OCI-LY7 (cell line): ENCODE measurements around the gene CD6. TPM values are rescaled to one million over a fixed set of nuclear protein-coding genes. Genes with fewer than 3 reads are reported as not detected.

ENCODE experiments used
- BruUV-seq: library from RNA; stranded (reverse); fragments of 400-500 nt; replicated peaks from 2 replicates; lab custom pipeline; 2021; lab: Mats Ljungman, UMichigan
- CTCF ChIA-PET: fragments of 300-600 bp; sonication (Branson Sonifier 250); formaldehyde crosslinking; loops from one replicate; lab custom pipeline; 2022; ENCODE audit warnings: antibody characterized with exemption; ENCODE audit not compliant: unreplicated experiment; lab: Charles Lee
- POLR2A ChIA-PET: fragments of 300-600 bp; sonication (Branson Sonifier 250); formaldehyde crosslinking; loops from one replicate; lab custom pipeline; 2022; ENCODE audit warnings: antibody characterized with exemption; lab: Charles Lee
- DNase-seq: peaks from one replicate; pipeline ENCODE4 v3.0.0-alpha.2; 2015; ENCODE audit warnings: low spot score
- H2AFZ ChIP-seq: fragments of 200-600 bp; sonication (generic), shearing (Covaris generic); 2 replicates; pipeline ENCODE4 v1.6.1; 2014; ENCODE audit warnings: mild to moderate bottlenecking, antibody characterized with exemption, low read length, moderate library complexity
- H3K27ac ChIP-seq: fragments of 200-600 bp; sonication (generic); 2 replicates; pipeline ENCODE4 v1.5.1; 2014; ENCODE audit warnings: mixed run types, low read depth, mild to moderate bottlenecking, moderate library complexity, low read length, inconsistent platforms; ENCODE audit not compliant: poor library complexity, severe bottlenecking
- H3K36me3 ChIP-seq: fragments of 200-600 bp; sonication (generic); 2 replicates; pipeline ENCODE4 v1.6.1; 2014; ENCODE audit warnings: mild to moderate bottlenecking, antibody characterized with exemption, low read length, moderate library complexity, mixed read lengths; ENCODE audit not compliant: insufficient read depth
- H3K4me1 ChIP-seq: fragments of 200-600 bp; sonication (generic); 2 replicates; pipeline ENCODE4 v1.5.1; 2014; ENCODE audit warnings: mild to moderate bottlenecking, low read length; ENCODE audit not compliant: insufficient read depth, poor library complexity, severe bottlenecking
- H3K4me2 ChIP-seq: fragments of 200-600 bp; sonication (generic); 2 replicates; pipeline ENCODE4 v1.6.1; 2014; ENCODE audit warnings: mild to moderate bottlenecking, low read length
- H3K4me3 ChIP-seq: fragments of 200-600 bp; sonication (generic); 2 replicates; pipeline ENCODE4 v1.5.1; 2014; ENCODE audit warnings: mild to moderate bottlenecking, low read depth, low read length; ENCODE audit not compliant: poor library complexity, severe bottlenecking
- H3K79me2 ChIP-seq: fragments of 200-600 bp; sonication (generic); 2 replicates; pipeline ENCODE4 v1.6.1; 2016; ENCODE audit warnings: low read depth, mild to moderate bottlenecking, low read length, moderate library complexity, mixed read lengths; ENCODE audit not compliant: insufficient read depth
- H3K9me2 ChIP-seq: fragments of 200-600 bp; sonication (generic); 2 replicates; pipeline ENCODE4 v1.6.1; 2016; ENCODE audit warnings: mild to moderate bottlenecking, low read length, mixed read lengths; ENCODE audit not compliant: insufficient read depth
- H3K9me3 ChIP-seq: fragments of 200-600 bp; sonication (generic); 2 replicates; pipeline ENCODE4 v1.6.1; 2014; ENCODE audit warnings: mild to moderate bottlenecking, mixed run types, low read length, mixed read lengths
- H4K20me1 ChIP-seq: fragments of 200-600 bp; sonication (generic); 2 replicates; pipeline ENCODE4 v1.6.1; 2014; ENCODE audit warnings: mild to moderate bottlenecking, antibody characterized with exemption, low read length, moderate library complexity, mixed read lengths; ENCODE audit not compliant: insufficient read depth
- CTCF ChIP-seq: fragments of 200-600 bp; sonication (generic); conservative IDR thresholded peaks from 2 replicates; pipeline ENCODE4 v1.5.1; 2014; ENCODE audit warnings: mild to moderate bottlenecking, antibody characterized with exemption, low read length, moderate library complexity, mixed read lengths
- EZH2phosphoT487 ChIP-seq: fragments of 200-600 bp; sonication (generic); IDR thresholded peaks from 2 replicates; pipeline ENCODE4 v1.6.1; 2018; ENCODE audit warnings: low read depth, borderline replicate concordance, mild to moderate bottlenecking, mixed run types, antibody characterized with exemption, low read length, moderate library complexity, mixed read lengths
- intact Hi-C: fragments of 100-400 bp; cut with micrococcal nuclease; formaldehyde crosslinking; loops from one replicate; pipeline ENCODE4 v1.10.0; 2022; ENCODE audit not compliant: unreplicated experiment
- small RNA-seq: library from RNA; depleted of rRNA; stranded (forward); fragments of <200 nt; gene quantifications from one replicate; pipeline ENCODE3, GENCODE V24; 2014
- total RNA-seq, 2 experiments: library from RNA; depleted of rRNA in 1 of 2; stranded (reverse); fragments of >200 nt in 1 of 2; shearing (Covaris generic) in 1 of 2; gene quantifications; 2 replicates each; pipeline ENCODE4 v1.2.3, GENCODE V29; 2014 to 2022

The CD6 gene
- total RNA-seq, 2 experiments from 2014 or later: not detected

- no peaks in the 10 kb centered on the region for H3K9me2 ChIP-seq
Measured at GRCh38 chr11:61068581-61068980, 97.1 kb downstream of the CD6 start.

GRCh38 chr11:61069427-61069826, 97.9 kb downstream of the CD6 start:
- DNase-seq: no peak
- no peaks in the 10 kb centered on the region for H3K79me2 ChIP-seq
- no peaks in the 10 kb centered on the region for H3K9me3 ChIP-seq
- BruUV-seq: no TSS peak
- H3K9me2 ChIP-seq: no peaks in the 10 kb centered on the region
- H2AFZ ChIP-seq: no peak overlapping the region
- H3K36me3 ChIP-seq: no peaks in the 10 kb centered on the region
- peaks cover 30% of the 10 kb centered on the region for H3K4me1 ChIP-seq
- TF ChIP-seq EZH2phosphoT487: no peak
- no peak for TF ChIP-seq CTCF
- H4K20me1 ChIP-seq: no peaks in the 10 kb centered on the region
- CTCF ChIA-PET: no interaction called here
- intact Hi-C loops: no loop called here
- no peak overlapping the region for H3K4me3 ChIP-seq
- no peak overlapping the region for H3K27ac ChIP-seq
- POLR2A ChIA-PET: interaction anchor here (1.2 kb wide), 1 partner anchor 9 kb away, joined by 3 read pairs; no protein-coding TSS in a partner anchor
- H3K4me2 ChIP-seq: no peak overlapping the region

More at GRCh38 chr11:61068581-61068980, 97.1 kb downstream of the CD6 start:
- no peak for TF ChIP-seq EZH2phosphoT487
- no peak for TF ChIP-seq CTCF
- POLR2A ChIA-PET: interaction anchor here (1.2 kb wide), 1 partner anchor 8 kb away, joined by 3 read pairs; no protein-coding TSS in a partner anchor
- intact Hi-C loops: no loop called here
- no peaks in the 10 kb centered on the region for H3K36me3 ChIP-seq
- no TSS peak for BruUV-seq
- H3K9me3 ChIP-seq: no peaks in the 10 kb centered on the region
- CTCF ChIA-PET: no interaction called here
- no peak overlapping the region for H3K27ac ChIP-seq
- no peak overlapping the region for H3K4me2 ChIP-seq
- DNase-seq: no peak
- no peaks in the 10 kb centered on the region for H4K20me1 ChIP-seq
- peaks cover 30% of the 10 kb centered on the region for H3K4me1 ChIP-seq
- H3K79me2 ChIP-seq: no peaks in the 10 kb centered on the region
- H2AFZ ChIP-seq: no peak overlapping the region
- no peak overlapping the region for H3K4me3 ChIP-seq

Small RNA genes within 50 kb of the gene (small RNA-seq; reads per million reads assigned to genes)
- gene RNU6-933P: not detected

Other genes with a start within 250 kb of the CD6 start
- gene MS4A18, start 247.0 kb upstream of the CD6 start, total RNA-seq (2014; rRNA removed; shearing (Covaris generic)): not detected in 2 replicates
- not detected in 2 replicates for gene MS4A18, start 247.0 kb upstream of the CD6 start, total RNA-seq (2022)
- not detected in 2 replicates for gene MS4A15, start 214.8 kb upstream of the CD6 start, total RNA-seq (2014; rRNA removed; shearing (Covaris generic))
- gene MS4A15, start 214.8 kb upstream of the CD6 start, total RNA-seq (2022): not detected in 2 replicates
- gene MS4A10, start 186.3 kb upstream of the CD6 start, total RNA-seq (2014; rRNA removed; shearing (Covaris generic)): not detected in 2 replicates
- gene MS4A10, start 186.3 kb upstream of the CD6 start, total RNA-seq (2022): not detected in 2 replicates
- gene CCDC86, start 129.6 kb upstream of the CD6 start, total RNA-seq (2014; rRNA removed; shearing (Covaris generic)): 21.3 and 21.7 TPM in 2 replicates
- gene CCDC86, start 129.6 kb upstream of the CD6 start, total RNA-seq (2022): 17.7 and 24.7 TPM in 2 replicates
- gene PTGDR2, start 115.7 kb upstream of the CD6 start, total RNA-seq (2014; rRNA removed; shearing (Covaris generic)): 0.19 TPM in 1 of 2 replicates, not detected in the other
- gene PTGDR2, start 115.7 kb upstream of the CD6 start, total RNA-seq (2022): not detected in 2 replicates
- gene ZP1, start 104.1 kb upstream of the CD6 start, total RNA-seq (2014; rRNA removed; shearing (Covaris generic)): not detected in 2 replicates
- gene ZP1, start 104.1 kb upstream of the CD6 start, total RNA-seq (2022): not detected in 2 replicates
- gene PRPF19, start 65.1 kb upstream of the CD6 start, total RNA-seq (2014; rRNA removed; shearing (Covaris generic)): 95.2 and 120 TPM in 2 replicates
- 135 and 153 TPM in 2 replicates for gene PRPF19, start 65.1 kb upstream of the CD6 start, total RNA-seq (2022)
- 57.0 and 62.4 TPM in 2 replicates for gene TMEM109, start 57.5 kb upstream of the CD6 start, total RNA-seq (2014; rRNA removed; shearing (Covaris generic))
- 67.8 and 68.6 TPM in 2 replicates for gene TMEM109, start 57.5 kb upstream of the CD6 start, total RNA-seq (2022)
- 5.0 and 8.9 TPM in 2 replicates for gene TMEM132A, start 47.2 kb upstream of the CD6 start, total RNA-seq (2014; rRNA removed; shearing (Covaris generic))
- gene TMEM132A, start 47.2 kb upstream of the CD6 start, total RNA-seq (2022): 5.5 and 7.5 TPM in 2 replicates
- 7.2 and 12.6 TPM in 2 replicates for gene SLC15A3, start 19.5 kb upstream of the CD6 start, total RNA-seq (2014; rRNA removed; shearing (Covaris generic))
- gene SLC15A3, start 19.5 kb upstream of the CD6 start, total RNA-seq (2022): 41.4 and 43.9 TPM in 2 replicates
- gene CD5, start 130.8 kb downstream of the CD6 start, total RNA-seq (2014; rRNA removed; shearing (Covaris generic)): not detected in 2 replicates
- not detected in 2 replicates for gene CD5, start 130.8 kb downstream of the CD6 start, total RNA-seq (2022)
- 10.2 and 10.3 TPM in 2 replicates for gene VPS37C, start 189.7 kb downstream of the CD6 start, total RNA-seq (2014; rRNA removed; shearing (Covaris generic))
- gene VPS37C, start 189.7 kb downstream of the CD6 start, total RNA-seq (2022): 12.8 and 13.3 TPM in 2 replicates
- not detected in 2 replicates for gene PGA3, start 231.8 kb downstream of the CD6 start, total RNA-seq (2014; rRNA removed; shearing (Covaris generic))
- gene PGA3, start 231.8 kb downstream of the CD6 start, total RNA-seq (2022): not detected in 2 replicates